ENCODE data around the gene CCDC7. TPM values are rescaled to one million over a fixed set of nuclear protein-coding genes. Genes with fewer than 3 reads are reported as not detected.
"Not testable (repeated sequence)": the region's sequence is repeated elsewhere in the genome, so short reads cannot be mapped to it uniquely, and the experiment has no call there.

Gene CCDC7
- total RNA-seq (2014; rRNA removed; shearing (Covaris generic); ENCODE audit: low replicate concordance), result 4.0 and 5.7 TPM in 2 replicates

DNA sequence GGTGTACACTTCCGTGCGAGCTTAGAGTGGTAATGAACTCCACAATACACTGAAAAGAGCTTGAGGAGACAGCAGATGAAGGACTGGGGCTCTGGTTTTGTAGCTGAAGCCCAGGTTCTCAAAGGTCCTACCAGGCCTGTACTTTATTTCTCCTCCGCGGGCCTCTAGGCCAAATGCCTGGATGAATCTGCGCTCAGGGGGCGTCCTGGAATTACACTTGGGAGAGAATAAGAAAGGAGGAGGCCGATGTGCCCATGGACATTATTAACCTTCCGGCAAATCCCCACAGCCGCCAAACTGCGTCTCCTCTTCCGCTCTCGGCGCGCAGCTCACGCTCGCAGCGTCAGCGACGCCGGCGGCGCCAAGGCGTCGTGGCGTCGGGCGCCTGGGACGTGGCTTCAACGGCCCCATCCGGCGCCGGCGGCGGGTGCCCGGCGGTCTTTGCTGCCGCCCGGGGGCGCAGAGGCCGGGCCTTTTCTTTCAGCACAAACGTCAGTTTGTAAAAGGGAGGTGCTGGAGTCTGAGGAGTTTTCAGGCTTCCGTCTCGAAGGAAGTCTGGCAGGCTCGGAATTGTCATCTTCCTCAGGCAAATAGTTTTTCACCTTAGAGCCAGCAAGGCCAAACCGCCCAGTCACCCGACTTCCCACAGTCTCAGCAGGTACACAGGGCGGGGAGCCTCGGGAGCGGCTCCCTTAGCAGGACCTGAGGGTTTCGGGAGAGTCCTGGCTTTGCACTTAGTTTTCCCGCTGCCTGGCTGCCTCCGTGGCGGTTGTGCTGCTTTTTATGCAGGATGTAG is at the start of gene CCDC7:
TSS of gene CCDC7 (plus strand) at position 401 of the 796 bp plus-strand sequence. CDS start 5,503 bp downstream, outside the sequence.
- Histone ChIP-seq H3K9me3 (no peaks in the 10 kb centered on the region), H3K36me3 (no peaks in the 10 kb centered on the region), H3K4me3 (peak within 1 kb of the TSS; percentile 80), H3K27me3 (no peaks in the 10 kb centered on the region)
- DNase-seq, result peak; percentile 88

DNA sequence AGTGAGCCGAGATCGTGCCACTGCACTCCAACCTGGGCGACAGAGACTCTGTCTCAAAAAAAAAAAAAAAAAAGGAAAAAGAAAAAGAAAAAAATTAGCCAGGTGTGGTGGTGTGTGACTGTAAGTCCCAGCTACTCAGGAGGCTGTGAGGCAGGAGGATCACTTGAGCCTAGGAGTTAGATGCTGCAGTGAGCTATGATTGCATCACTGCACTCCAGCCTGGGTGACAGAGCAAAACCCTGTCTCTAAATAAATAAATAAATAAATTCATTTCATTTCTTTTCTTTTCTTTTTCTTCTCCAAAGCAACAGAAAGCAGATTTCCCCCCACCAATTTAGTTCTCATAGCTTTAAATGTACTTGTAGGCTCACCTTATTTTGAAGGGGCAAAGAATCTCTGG is 48.8 kb upstream of the CCDC7 start:
- H3K9me3 ChIP-seq, H3K4me3 ChIP-seq, H3K27me3 ChIP-seq, DNase-seq, H3K36me3 ChIP-seq: not testable (repeated sequence)

DNA sequence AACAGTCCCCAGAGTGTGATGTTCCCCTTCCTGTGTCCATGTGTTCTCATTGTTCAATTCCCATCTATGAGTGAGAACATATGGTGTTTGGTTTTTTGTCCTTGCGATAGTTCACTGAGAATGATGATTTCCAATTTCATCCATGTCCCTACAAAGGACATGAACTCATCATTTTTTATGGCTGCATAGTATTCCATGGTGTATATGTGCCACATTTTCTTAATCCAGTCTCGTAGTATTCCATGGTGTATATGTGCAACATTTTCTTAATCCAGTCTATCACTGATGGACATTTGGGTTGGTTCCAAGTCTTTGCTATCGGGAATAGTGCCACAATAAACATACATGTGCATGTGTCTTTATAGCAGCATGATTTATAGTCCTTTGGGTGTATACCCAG is 46.2 kb upstream of the CCDC7 start:
- H3K27me3 ChIP-seq, H3K36me3 ChIP-seq, H3K4me3 ChIP-seq, DNase-seq, H3K9me3 ChIP-seq: not testable (repeated sequence)

DNA sequence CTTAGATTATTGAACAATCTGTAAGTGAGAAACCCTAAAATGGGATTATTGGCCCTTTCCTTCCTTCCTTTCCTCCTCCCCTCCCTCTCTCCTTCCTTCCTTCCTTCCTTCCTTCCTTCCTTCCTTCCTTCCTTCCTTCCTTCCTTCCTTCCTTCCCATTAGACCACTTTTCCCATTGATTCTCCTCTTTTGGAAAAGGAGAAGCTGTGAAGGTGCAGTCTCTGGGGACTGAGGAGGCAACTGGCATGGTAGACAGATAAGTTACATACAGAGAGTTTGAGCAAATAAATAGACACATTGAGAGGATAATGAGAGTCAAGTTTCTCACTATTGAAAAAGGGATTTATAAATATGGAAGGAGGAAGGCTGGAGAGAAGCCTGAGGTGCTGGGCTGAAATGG is 45.0 kb upstream of the CCDC7 start:
- DNase-seq, result no peak
- Histone ChIP-seq H3K4me3 (no peak overlapping the region), H3K36me3 (no peaks in the 10 kb centered on the region), H3K9me3 (no peaks in the 10 kb centered on the region), H3K27me3 (no peaks in the 10 kb centered on the region)

DNA sequence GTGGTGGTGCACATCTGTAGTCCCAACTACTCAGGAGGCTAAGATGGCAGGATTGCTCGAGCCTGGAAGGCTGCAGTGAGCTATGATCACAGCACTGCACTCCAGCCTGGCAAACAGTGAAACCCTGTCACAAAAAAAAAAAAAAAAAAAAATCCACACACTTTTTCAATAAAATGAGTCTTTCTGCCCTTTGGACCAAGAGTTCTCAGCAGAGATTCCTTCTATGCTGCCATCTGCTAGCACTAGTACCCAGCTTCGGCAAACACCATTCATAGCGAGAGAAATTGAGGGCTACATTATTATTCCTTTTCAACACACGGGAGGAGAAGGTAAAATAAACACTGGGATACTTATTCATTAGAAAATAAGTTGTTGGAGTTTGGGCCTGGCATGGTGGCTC is 43.4 kb upstream of the CCDC7 start:
- Histone ChIP-seq H3K9me3 (no peaks in the 10 kb centered on the region), H3K4me3 (no peak overlapping the region), H3K27me3 (no peaks in the 10 kb centered on the region), H3K36me3 (no peaks in the 10 kb centered on the region)
- no peak for DNase-seq

DNA sequence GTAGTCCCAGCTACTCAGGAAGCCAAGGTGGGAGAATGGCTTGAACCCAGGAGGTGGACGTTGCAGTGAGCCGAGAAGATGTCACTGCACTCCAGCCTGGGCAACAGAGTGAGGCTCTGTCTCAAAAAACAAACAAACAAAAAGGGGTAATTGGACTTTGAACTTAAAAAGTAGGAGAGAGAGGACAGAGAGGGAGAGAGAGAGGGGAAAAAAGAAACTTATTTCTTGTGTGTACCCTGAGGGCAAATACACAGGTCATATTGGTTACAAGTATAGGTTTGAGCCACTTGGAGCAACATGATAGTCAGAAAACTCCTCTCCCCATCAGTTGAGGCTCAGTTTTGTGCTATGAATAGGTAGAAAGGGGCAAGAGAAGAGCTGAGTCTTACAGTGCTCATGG is 42.8 kb upstream of the CCDC7 start:
- no peak for DNase-seq
- Histone ChIP-seq H3K4me3 (no peak overlapping the region), H3K9me3 (no peaks in the 10 kb centered on the region), H3K27me3 (no peaks in the 10 kb centered on the region), H3K36me3 (no peaks in the 10 kb centered on the region)

DNA sequence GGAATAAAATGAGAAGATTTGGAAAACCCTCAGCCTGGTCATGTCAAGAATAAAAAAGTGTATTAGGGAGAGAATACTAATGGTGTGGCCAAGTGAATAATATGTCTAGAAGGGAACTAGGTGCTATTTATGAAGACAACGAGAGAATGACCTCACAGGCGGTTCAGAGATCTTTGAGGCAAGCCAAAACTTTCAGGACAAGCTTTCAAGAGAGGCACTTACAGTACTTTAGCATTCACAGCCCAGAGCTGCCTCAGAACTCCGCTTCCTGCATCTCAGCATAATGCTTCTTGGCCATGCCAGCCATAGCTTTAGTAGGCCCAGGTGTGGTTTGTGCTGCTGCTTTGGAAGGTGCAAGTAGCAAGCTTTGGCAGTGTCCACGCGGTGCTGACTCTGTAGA is 37.2 kb upstream of the CCDC7 start:
- no peaks in the 10 kb centered on the region for H3K36me3 ChIP-seq
- no peak for DNase-seq
- H3K9me3 ChIP-seq, result no peaks in the 10 kb centered on the region
- H3K4me3 ChIP-seq, result no peak overlapping the region
- no peaks in the 10 kb centered on the region for H3K27me3 ChIP-seq

DNA sequence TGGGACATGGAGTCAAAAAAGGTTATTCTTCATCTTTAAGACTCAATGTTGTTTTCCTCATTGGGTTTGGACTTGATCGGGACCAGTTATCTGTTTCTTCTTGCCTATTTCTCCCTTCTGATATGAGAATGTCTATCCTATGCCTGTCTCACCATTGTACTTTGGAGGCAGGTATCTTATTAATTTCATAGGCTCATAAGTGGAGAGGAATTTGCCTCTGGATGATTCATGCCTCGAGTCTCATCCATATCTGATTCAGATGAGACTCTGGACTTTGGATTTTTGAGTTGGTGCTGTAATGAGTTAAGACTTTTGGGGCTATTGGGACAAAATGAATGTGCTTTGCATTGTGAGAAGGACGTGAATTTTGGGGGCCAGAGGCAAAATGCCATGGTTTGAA is 36.2 kb upstream of the CCDC7 start:
- H3K4me3 ChIP-seq, result no peak overlapping the region
- H3K36me3 ChIP-seq, result no peaks in the 10 kb centered on the region
- H3K27me3 ChIP-seq, result no peaks in the 10 kb centered on the region
- H3K9me3 ChIP-seq, result no peaks in the 10 kb centered on the region
- no peak for DNase-seq

DNA sequence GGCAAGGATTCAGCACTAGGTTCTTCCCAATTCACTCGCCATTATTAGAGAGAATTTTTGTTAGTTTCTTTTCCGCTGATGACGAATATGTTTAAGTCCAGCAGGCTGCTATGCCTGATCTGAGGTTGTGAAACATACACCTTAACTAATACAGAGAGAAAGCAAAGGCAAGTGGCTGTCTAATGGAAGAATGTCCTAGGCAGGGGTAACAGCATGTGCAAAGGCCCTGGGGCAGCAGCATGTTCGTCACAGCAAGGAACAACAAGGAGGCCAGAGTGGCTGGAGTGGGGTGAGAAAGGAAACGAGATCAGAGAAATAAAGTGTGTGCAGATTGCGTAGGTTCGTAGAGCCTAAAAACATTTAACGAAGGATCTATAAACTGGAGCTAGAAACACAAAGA is 35.4 kb upstream of the CCDC7 start:
- no peak for DNase-seq
- Histone ChIP-seq H3K4me3 (no peak overlapping the region), H3K27me3 (no peaks in the 10 kb centered on the region), H3K9me3 (no peaks in the 10 kb centered on the region), H3K36me3 (no peaks in the 10 kb centered on the region)

DNA sequence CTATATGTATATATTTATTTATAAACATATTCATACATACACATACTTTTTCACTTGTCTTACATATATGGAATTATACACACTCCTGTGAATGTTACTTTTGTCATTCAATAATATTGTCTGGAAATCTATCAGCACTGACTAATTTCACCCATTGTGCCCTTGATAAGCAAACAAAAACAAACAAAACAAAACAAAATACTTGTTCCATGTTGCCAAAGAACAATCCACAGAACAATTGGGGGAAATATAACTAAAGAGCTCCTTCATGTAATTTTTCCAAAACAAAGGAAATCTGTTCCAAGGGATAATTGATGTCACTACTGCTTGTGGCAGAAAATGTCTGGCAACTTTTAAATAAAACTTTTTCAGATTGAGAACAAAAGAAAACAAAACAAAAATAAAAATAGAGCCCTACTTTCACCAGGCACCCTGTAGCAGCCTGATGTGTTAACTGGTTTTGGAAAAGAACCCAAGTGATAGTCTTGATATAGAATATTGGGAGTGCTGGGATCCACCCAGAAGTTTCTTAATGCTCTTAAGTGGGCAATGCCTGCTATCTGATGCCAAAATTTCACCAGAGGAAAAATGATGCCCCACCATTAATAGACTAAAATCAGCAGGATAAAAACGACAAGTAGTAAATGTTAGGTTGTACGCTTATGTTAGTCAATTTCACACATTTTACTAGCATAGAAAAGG is 34.0 kb upstream of the CCDC7 start:
- no peaks in the 10 kb centered on the region for H3K36me3 ChIP-seq
- H3K9me3 ChIP-seq, result no peaks in the 10 kb centered on the region
- H3K4me3 ChIP-seq, result no peak overlapping the region
- no peak for DNase-seq
- H3K27me3 ChIP-seq, result no peaks in the 10 kb centered on the region

DNA sequence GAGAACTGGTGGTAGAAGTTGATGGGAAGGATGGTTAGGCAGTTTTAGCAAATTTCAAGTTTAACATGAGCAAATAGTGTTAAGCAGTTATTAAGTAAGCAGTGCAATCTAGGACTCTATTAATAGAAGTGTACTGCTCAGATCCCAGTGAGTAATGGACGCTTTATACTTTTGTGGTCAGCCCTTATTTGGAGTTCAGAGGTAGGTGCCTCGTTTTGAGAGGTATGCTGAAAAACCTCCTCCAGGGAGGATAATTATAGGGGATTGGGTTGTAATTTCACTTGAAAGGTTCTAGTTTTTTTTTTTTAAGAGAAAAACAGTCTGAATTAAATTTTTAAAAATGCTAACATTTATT is 33.5 kb upstream of the CCDC7 start:
- no peaks in the 10 kb centered on the region for H3K36me3 ChIP-seq
- DNase-seq, result no peak
- no peaks in the 10 kb centered on the region for H3K27me3 ChIP-seq
- H3K4me3 ChIP-seq, result no peak overlapping the region
- no peaks in the 10 kb centered on the region for H3K9me3 ChIP-seq

DNA sequence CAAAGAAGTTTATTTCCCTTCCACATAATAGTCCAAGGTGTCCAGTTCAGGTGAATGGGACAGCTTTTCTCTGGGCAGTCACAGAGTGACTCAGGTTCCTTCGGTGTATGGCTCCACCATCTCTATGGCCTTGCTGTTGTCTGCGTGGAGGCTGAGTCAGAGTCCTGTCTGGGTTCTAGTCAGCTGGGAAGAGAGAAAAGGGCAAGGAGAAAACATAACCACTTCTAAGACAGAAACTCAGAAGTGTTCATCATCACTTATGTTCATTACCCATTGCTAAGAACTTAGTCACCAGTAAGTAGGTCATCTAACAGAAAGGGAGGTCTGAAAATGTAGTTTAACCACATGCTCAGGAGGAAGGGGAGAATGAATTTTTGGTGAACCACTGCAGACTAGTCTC is 32.4 kb upstream of the CCDC7 start:
- peak; percentile 32 for DNase-seq
- H3K36me3 ChIP-seq, result no peaks in the 10 kb centered on the region
- no peaks in the 10 kb centered on the region for H3K9me3 ChIP-seq
- no peaks in the 10 kb centered on the region for H3K27me3 ChIP-seq
- no peak overlapping the region for H3K4me3 ChIP-seq

DNA sequence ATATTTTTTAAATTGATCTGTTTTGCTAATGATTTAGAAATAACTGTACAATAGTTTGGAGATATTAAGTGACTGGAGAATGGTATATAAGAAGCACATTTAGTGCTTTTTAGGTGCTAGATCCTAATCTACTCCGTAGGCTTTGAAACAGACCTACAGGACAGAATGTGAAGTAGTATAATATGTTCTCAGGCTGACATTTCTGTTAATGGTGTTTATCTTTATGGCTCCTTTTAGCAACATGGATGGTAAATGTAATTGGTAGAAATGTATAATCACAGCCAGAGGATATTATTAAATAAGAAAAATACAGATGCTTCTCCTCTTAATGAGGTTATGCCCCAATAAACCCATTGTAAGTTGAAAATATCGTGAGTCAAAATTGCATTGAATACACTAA is 30.6 kb upstream of the CCDC7 start:
- Histone ChIP-seq H3K27me3 (no peaks in the 10 kb centered on the region), H3K4me3 (no peak overlapping the region), H3K36me3 (no peaks in the 10 kb centered on the region), H3K9me3 (no peaks in the 10 kb centered on the region)
- DNase-seq, result no peak

DNA sequence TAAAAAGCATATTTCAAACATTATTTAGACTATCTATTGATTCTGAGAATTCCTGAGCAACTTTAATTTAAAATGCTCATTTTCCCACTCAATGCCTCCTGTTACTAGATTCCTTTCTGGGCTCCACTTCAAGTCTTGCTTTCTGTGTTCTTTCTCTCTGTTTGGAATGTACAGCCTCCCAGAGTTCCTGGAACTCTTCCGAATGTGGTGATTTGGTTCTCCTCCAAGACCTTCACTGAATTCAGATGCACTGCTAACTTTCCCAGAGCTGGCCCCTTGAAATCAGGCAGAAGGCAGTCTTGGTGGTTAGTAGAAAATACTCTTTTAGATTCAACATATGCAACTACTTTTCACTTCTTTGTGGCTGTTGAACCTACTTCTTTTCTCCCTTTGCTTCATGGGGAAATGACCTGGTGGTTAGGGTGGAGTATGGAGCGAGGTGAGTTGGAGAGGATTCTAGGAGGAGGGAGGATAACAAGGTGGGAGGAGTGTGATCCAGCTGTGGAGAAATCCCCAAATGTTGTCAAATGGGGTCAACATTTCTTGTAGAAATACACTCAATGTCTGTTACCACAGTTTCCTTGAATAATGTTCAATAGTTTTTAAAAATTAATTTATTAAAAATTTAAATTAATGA is 27.9 kb upstream of the CCDC7 start:
- DNase-seq, result peak; percentile 9
- H3K27me3 ChIP-seq, result no peaks in the 10 kb centered on the region
- no peak overlapping the region for H3K4me3 ChIP-seq
- no peaks in the 10 kb centered on the region for H3K36me3 ChIP-seq
- no peaks in the 10 kb centered on the region for H3K9me3 ChIP-seq

DNA sequence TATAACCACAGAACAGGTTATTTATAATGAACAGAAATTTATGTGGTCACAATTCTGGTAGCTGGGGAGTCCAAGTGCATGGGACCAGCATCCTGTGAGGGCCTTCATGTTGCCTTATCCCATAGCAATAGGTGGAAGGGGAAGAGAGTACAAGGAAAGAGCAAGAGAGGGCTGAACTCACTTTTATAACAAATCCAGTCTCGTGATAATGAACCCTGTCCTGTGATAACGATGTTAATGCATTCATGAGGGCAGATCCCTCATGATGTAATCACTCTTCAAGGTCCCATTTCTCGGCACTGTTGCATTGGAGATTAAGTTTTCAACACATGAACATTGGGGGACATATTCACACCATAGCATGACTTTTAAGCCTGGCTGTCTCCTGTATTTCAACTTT is 27.4 kb upstream of the CCDC7 start:
- Histone ChIP-seq H3K9me3 (no peaks in the 10 kb centered on the region), H3K27me3 (no peaks in the 10 kb centered on the region), H3K36me3 (no peaks in the 10 kb centered on the region), H3K4me3 (no peak overlapping the region)
- DNase-seq, result no peak

DNA sequence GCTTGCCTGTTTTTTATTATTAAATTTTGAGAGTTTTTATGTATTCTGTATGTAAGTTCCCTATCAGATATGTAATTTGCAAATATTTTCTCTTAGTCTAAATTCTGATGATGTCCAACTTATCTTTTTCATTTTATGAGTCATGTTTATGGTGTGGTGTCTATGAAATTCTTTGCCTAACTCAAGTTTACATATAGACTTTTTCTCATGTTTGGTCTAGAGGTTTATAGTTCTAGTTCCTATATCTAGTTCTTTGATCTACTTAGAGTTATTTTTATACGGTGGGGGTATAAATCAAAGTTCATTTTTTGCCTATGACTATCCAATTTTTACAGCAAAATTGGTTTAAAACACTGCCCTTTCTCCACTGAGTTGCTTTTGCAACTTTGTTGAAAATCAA is 26.3 kb upstream of the CCDC7 start:
- no peak for DNase-seq
- H3K27me3 ChIP-seq, result no peaks in the 10 kb centered on the region
- H3K9me3 ChIP-seq, result no peaks in the 10 kb centered on the region
- H3K4me3 ChIP-seq, result no peak overlapping the region
- no peaks in the 10 kb centered on the region for H3K36me3 ChIP-seq

DNA sequence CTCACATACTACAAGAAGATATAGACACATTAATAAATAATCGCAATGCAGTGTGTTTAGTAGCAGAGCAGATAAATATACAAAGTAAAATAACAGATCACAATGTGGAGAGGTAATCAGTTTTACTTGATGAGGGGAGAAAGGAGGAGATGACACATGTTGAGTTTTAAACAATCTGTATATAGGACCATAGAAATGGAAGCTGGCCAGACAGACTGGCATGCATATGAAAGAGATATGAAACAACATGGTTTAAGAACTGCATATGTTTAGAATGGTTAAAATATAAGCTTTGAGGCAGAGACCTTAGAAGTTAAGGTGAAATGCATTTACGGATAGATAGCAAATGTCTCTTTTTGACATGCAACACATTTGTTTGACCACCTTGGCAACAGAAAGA is 19.8 kb upstream of the CCDC7 start:
- Histone ChIP-seq H3K36me3 (no peaks in the 10 kb centered on the region), H3K27me3 (no peaks in the 10 kb centered on the region; the same call in 1 of the 2 replicates), H3K4me3 (no peak overlapping the region), H3K9me3 (no peaks in the 10 kb centered on the region)
- no peak for DNase-seq

DNA sequence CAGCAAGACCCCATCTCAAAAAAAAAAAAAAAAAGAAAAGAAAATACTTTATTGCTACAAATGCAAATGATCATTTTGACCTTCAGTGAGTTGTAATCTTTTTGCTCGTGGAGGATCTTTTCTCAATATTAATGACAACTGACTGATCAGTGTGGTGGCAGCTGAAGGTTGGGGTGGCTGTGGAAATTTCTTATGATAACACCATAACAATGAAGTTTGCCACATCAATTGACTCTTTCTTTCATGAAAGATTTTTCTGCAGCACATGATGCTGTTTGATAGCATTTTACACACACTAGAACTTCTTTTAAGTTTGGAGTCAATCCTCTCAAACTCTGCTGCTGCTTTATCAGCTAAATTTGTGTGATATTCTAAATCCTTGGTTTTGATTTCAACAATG is 12.4 kb upstream of the CCDC7 start:
- DNase-seq, result no peak
- H3K36me3 ChIP-seq, result no peaks in the 10 kb centered on the region
- no peaks in the 10 kb centered on the region; the same call in 1 of the 2 replicates for H3K27me3 ChIP-seq
- H3K9me3 ChIP-seq, result 0 out of 2 replicates have a peak, but pooled peaks cover 4% of the 10 kb centered on the region
- no peak overlapping the region for H3K4me3 ChIP-seq
